Measurements from ENCODE around the gene SLC8A1.

GRCh38 chr2:40355451-40355850 is 96.4 kb downstream of the SLC8A1 start:
- TF ChIP-seq, protein P1, sequence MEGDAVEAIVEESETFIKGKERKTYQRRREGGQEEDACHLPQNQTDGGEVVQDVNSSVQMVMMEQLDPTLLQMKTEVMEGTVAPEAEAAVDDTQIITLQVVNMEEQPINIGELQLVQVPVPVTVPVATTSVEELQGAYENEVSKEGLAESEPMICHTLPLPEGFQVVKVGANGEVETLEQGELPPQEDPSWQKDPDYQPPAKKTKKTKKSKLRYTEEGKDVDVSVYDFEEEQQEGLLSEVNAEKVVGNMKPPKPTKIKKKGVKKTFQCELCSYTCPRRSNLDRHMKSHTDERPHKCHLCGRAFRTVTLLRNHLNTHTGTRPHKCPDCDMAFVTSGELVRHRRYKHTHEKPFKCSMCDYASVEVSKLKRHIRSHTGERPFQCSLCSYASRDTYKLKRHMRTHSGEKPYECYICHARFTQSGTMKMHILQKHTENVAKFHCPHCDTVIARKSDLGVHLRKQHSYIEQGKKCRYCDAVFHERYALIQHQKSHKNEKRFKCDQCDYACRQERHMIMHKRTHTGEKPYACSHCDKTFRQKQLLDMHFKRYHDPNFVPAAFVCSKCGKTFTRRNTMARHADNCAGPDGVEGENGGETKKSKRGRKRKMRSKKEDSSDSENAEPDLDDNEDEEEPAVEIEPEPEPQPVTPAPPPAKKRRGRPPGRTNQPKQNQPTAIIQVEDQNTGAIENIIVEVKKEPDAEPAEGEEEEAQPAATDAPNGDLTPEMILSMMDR (IDR thresholded peaks at IDR 0.05), result no peak
- TF ChIP-seq POLR2A (IDR thresholded peaks at IDR 0.05), result no peak

Data from adrenal gland (tissue), 5 donors.